ENCODE measurements around the gene ZNF79.

The ZNF79 gene

DNA sequence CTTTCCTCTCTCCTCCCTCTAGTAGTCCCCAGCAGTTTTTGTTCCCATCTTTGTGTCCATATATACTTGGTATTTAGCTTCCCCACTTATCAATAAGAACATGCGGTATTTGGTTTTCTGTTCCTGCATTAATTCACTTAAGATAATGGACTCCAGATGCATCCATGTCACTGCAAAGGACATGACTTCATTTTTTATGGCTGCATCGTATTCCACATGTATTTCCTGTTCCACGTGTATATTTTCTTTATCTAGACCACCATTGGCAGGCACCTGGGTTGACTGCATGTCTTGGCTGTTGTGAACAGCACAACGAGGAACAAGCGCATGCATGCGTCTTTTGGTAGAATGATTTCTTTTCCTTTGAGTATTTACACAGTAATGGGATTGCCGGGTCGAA lies 6.2 kb downstream of the ZNF79 start:
- DNase-seq = no peak

- no peak for DNase-seq
These were observed 13.5 kb downstream of the ZNF79 start for GRCh38 chr9:127437497-127438264.

DNA sequence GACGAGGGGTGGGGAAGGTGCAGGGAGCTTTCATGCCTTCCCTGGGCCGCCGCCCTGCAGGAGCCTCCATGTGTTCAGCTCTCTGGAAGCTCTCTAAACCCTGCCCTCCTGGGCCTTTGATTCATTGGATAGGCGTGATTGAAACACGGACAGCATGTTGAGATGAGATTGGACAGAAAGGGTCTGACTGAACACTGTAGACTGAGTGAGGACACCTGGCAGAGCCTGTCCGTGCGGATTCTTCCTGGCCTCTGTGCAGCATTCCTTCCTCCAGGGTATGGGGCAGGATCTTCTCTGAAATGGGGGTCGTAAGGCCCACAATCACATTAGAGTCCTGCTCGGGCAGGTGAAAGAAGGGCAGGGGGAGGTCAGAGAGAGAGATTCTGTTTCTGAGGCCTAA lies 14.2 kb downstream of the ZNF79 start:
- DNase-seq = no peak

DNA sequence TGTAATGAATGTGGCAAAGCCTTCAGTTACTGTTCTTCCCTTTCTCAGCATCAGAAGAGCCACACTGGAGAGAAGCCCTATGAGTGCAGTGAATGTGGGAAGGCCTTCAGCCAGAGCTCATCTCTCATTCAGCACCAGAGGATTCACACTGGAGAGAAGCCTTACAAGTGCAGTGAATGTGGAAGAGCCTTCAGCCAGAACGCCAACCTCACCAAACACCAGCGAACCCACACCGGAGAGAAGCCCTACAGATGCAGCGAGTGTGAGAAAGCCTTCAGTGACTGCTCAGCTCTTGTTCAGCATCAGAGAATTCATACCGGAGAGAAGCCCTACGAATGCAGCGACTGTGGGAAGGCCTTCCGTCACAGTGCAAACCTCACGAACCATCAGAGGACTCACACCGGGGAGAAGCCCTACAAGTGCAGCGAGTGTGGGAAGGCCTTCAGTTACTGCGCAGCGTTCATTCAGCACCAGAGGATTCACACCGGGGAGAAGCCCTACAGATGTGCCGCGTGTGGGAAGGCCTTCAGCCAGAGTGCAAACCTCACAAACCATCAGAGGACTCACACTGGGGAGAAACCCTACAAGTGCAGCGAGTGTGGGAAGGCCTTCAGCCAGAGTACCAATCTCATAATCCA lies 20.2 kb downstream of the ZNF79 start:
- no peak for DNase-seq

- DNase-seq = no peak
These were observed 21.0 kb downstream of the ZNF79 start for GRCh38 chr9:127444921-127445850.

DNA sequence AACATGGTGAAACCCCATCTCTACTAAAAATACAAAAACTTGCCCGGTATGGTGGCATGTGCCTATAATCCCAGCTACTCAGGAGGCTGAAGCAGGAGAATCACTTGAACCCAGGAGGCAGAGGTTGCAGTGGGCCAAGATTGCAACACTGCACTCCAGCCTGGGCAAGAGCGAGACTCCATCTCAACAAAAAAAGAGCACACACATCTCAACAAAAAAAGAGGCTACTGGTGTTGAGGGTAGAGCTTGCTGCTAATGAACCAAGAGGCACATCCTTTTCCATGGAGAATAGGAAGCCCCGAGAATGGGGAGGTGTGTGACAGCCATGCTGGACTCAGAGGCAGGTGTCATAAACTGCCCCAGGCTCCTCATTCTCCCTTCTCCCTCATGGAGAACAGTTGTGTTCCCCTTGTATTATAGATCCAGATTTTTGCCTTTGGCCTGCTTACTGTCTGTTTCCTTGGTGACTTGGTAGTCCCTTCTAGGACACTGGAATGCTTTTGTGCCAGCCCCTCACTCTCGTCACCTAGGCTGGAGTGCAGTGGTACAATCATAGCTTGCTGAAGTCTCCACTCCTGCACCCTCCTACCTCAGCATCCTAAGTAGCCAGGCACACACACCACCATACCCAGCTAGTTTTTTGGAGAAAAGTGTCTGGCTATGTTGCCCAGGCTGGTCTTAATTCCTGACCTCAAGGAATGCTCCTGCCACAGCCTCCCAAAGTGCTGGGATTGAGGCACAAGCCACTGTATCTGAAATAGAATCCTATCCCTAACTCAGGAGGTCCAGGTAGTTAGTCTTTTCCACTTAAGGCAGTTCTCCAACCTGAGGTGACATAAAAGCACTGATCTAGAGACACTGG lies 21.9 kb downstream of the ZNF79 start:
- no peak for DNase-seq

DNA sequence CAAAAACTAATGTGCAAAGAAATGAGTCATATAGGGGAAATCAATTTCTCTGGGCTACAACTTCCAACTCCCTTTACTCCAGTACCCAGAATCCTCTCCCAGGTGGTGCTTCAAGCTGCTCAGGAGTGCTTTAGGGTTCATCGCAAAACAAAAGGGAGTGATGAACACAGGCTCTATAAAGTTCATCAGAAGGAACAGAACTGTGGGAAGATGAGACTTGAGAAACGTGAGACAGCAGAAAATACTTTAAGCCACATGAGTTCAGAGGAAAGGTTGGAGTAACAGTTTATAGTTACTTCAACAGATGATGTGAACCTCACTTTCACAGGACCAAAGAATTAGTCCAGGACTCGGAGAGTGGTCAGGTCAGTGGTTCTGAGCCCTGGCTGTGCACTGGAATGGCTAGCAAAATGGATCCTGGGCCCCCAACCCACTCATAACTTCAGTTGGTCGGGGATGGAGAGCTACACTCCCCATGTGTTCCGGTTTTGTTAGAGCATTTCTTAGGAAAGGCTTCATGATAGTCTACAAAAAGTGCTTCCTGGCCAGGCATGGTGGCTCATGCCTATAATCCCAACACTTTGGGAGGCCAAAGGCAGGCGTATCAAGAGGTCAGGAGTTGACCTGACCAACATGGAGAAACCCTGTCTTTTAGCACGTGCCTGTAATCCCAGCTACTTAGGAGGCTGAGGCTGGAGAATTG lies 22.7 kb downstream of the ZNF79 start:
- DNase-seq = no peak

GRCh38 chr9:127447416-127448111 lies 23.4 kb downstream of the ZNF79 start:
- DNase-seq = no peak

DNA sequence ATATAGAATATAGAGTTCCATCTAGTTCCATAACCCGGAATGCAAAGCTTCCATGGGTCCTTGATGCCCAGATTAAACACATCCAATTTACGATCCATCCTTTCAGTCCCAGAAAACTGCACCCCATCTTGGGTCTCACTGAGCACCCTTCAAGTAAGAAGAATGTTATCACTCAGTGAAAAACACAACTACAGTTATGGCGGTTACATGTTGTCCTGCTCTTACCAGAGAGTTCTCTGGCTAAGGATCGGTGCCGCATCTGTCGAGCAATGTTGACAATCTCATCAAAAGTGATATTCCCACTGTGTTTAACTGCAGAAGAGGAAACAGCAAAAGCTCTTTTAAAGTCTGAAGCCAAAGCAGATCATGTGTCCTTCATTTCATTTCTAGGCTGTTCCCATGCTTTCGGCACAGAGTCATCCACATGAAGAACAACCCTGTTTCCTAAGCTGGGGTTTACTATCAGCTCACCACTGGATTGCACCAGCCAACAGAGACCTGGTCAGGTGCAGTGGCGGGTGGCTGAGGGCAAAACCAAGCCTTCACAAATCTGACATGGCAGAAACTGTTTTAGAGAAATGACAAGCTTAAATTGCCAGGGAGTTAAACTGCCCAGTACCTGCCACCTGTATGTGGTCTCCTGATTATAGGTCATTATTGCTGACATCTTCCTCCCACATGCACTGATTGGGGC lies 24.1 kb downstream of the ZNF79 start:
- no peak for DNase-seq

DNA sequence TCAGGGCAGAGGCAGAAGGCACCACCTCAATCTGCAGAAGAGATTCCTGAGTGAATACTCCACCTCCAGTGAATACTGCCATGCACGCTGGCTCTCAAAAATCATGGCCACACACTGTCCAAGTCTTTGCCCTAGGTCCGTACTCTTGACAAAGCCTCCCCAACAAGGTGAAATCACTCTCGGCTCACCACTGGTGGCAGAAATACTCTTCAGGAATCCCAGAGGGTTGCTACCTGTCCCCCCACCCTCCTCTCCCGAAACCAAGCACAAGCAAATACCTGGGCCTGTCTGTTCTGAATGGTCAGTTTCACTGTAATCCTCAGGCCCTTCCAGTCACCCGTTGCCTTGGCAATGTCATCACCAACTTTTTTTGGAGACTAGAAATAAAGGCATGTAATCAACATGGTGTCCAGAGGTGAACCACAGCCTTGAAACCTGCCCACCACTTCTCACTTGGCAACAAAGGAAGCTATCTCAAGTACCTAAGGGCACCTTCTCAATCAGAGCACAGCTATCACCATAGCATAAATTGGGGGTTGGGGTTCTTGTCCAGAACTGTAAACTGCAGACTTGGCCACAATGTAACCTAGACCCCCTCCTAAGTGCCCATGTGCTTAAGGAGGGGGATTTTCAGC lies 25.3 kb downstream of the ZNF79 start:
- no peak for DNase-seq

- DNase-seq = no peak
These were observed 26.1 kb downstream of the ZNF79 start for GRCh38 chr9:127450243-127450760.

GRCh38 chr9:127450830-127451607 lies 26.8 kb downstream of the ZNF79 start, which contains the start of the genes LRSAM1 and RPL12:
LRSAM1 (plus strand) TSS chr9:127451510; CDS start chr9:127454528, 3,018 bp downstream.
RPL12 (minus strand) TSS chr9:127451406; CDS start chr9:127451317, 89 bp downstream.
- peak; percentile 57 for DNase-seq

DNA sequence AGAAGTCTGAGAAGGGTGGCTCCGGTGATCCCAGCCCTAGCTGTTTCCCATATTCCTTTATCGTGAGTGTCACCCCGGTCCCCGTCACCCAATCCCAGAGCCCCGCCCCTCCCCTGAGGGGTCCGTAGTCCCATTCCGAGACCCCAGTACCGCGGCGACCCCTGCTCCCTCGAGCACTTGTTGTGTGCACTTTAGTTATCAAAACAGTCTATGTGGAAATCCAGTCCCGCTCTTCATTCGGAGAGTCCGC lies 27.4 kb downstream of the ZNF79 start:
- DNase-seq = no peak

GRCh38 chr9:127451858-127452656 lies 27.9 kb downstream of the ZNF79 start:
- DNase-seq = no peak

GRCh38 chr9:127452691-127453090 lies 28.5 kb downstream of the ZNF79 start:
- no peak for DNase-seq

GRCh38 chr9:127455324-127455992 lies 31.3 kb downstream of the ZNF79 start:
- no peak for DNase-seq

- DNase-seq = no peak
These were observed 33.2 kb downstream of the ZNF79 start for GRCh38 chr9:127457191-127457878.

Data from DMS 273 treated with DMSO at 0.1 percent for 48 hours (cell line).